ENCODE measurements around the gene TH.

Gene TH

DNA sequence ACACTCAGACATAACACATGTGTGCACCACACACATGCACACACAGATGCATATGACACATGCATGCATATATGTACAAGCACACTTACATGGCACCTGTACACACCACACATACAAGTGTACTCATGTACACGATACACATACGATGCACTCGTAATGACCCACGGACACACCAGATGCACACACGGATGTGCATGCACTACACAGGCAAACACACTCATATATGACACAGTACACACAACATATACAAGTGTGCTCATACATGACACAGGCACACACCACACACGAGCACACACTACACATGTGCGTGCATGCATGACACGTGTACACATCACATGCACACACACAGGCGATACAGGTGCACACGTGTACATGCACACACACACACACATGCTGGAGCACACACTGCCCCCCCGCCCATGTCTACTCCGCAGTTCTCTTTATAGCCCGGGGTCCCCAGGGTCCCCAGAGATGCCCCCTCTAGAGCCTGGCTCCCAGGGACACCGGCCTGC, 4.8 kb upstream of the TH start:
- Histone ChIP-seq H3K4me1 (no peaks in the 10 kb centered on the region), H3K27ac (no peak overlapping the region), H3K4me2 (ENCODE audit: low read length) (no peak overlapping the region), H3K9me3 (ENCODE audit: control insufficient read depth, low read length) (no peaks in the 10 kb centered on the region), H3K79me2 (no peaks in the 10 kb centered on the region), H3K36me3 (ENCODE audit: control insufficient read depth, insufficient read depth, low read length) (no peaks in the 10 kb centered on the region), H3K4me3 (ENCODE audit: low read depth, low read length) (no peak overlapping the region), H3K9ac (no peak overlapping the region), H3K27me3 (ENCODE audit: control insufficient read depth, insufficient read depth, low read length) (no peaks in the 10 kb centered on the region), H2AFZ (no peak overlapping the region)
- TF ChIP-seq, protein P1, sequence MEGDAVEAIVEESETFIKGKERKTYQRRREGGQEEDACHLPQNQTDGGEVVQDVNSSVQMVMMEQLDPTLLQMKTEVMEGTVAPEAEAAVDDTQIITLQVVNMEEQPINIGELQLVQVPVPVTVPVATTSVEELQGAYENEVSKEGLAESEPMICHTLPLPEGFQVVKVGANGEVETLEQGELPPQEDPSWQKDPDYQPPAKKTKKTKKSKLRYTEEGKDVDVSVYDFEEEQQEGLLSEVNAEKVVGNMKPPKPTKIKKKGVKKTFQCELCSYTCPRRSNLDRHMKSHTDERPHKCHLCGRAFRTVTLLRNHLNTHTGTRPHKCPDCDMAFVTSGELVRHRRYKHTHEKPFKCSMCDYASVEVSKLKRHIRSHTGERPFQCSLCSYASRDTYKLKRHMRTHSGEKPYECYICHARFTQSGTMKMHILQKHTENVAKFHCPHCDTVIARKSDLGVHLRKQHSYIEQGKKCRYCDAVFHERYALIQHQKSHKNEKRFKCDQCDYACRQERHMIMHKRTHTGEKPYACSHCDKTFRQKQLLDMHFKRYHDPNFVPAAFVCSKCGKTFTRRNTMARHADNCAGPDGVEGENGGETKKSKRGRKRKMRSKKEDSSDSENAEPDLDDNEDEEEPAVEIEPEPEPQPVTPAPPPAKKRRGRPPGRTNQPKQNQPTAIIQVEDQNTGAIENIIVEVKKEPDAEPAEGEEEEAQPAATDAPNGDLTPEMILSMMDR (IDR thresholded peaks at IDR 0.05), result no peak

GRCh38 chr11:2175659-2176058, 4.0 kb upstream of the TH start:
- Histone ChIP-seq H3K9me3 (ENCODE audit: control insufficient read depth, low read length) (no peaks in the 10 kb centered on the region), H3K79me2 (no peaks in the 10 kb centered on the region), H3K27me3 (ENCODE audit: control insufficient read depth, insufficient read depth, low read length) (no peaks in the 10 kb centered on the region), H3K4me1 (no peaks in the 10 kb centered on the region), H3K4me3 (ENCODE audit: low read depth, low read length) (no peak overlapping the region), H3K4me2 (ENCODE audit: low read length) (no peak overlapping the region), H3K9ac (no peak overlapping the region), H3K36me3 (ENCODE audit: control insufficient read depth, insufficient read depth, low read length) (no peaks in the 10 kb centered on the region), H2AFZ (no peak overlapping the region), H3K27ac (no peak overlapping the region)
- TF ChIP-seq, protein P1 (IDR thresholded peaks at IDR 0.05), result no peak

DNA sequence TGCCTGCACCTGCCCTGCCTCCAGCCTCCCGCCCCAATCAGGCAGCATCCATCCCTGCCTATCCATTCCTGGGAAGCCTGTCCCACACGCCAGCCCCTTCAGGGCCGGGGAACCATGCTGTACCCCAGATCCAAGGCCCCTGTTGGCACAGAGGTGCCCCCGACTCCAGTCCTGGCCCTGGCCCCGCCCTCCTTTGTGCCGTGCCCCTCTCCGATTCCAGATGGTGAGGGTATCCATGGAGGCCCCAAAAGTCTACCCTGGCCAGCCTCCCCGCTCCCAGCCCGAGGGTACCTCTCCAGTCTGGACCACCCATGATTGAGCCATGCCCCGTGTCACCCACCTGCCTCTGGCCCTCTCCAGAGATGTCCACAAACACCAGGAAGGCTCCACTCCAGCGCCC, 2.7 kb upstream of the TH start:
- Histone ChIP-seq H3K9me3 (ENCODE audit: control insufficient read depth, low read length) (no peaks in the 10 kb centered on the region), H3K27ac (no peak overlapping the region), H3K9ac (no peak overlapping the region), H3K4me3 (ENCODE audit: low read depth, low read length) (no peak overlapping the region), H3K36me3 (ENCODE audit: control insufficient read depth, insufficient read depth, low read length) (no peaks in the 10 kb centered on the region), H2AFZ (no peak overlapping the region), H3K79me2 (no peaks in the 10 kb centered on the region), H3K27me3 (ENCODE audit: control insufficient read depth, insufficient read depth, low read length) (no peaks in the 10 kb centered on the region), H3K4me1 (no peaks in the 10 kb centered on the region), H3K4me2 (ENCODE audit: low read length) (no peak overlapping the region)
- TF ChIP-seq, protein P1 (IDR thresholded peaks at IDR 0.05), result no peak

DNA sequence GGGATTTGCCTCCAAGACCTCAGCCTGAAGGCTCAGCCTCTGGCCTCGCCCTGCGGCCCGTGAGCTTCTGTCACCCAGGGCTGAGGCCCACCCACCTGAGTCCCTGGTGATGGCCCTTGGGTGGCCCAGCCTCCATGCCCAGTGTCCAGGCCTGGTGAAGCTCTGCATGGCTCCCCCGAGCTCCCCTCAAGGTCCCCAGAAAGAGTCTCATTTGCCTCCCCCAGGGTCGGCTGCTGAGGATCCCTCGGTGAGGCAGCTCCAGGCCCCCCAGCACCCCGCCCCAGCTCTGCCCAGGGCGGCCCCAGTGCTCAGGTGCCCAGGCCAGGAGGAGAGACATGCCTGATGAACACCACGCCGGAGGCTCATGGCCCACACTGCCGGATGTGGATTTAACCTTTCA, 2.1 kb upstream of the TH start:
- Histone ChIP-seq H3K9ac (no peak overlapping the region), H3K36me3 (ENCODE audit: control insufficient read depth, insufficient read depth, low read length) (no peaks in the 10 kb centered on the region), H3K4me1 (no peaks in the 10 kb centered on the region), H3K9me3 (ENCODE audit: control insufficient read depth, low read length) (no peaks in the 10 kb centered on the region), H3K79me2 (no peaks in the 10 kb centered on the region), H3K27me3 (ENCODE audit: control insufficient read depth, insufficient read depth, low read length) (no peaks in the 10 kb centered on the region), H3K27ac (no peak overlapping the region), H3K4me3 (ENCODE audit: low read depth, low read length) (no peak overlapping the region), H3K4me2 (ENCODE audit: low read length) (no peak overlapping the region), H2AFZ (no peak overlapping the region)
- TF ChIP-seq, protein P1 (IDR thresholded peaks at IDR 0.05), result no peak

DNA sequence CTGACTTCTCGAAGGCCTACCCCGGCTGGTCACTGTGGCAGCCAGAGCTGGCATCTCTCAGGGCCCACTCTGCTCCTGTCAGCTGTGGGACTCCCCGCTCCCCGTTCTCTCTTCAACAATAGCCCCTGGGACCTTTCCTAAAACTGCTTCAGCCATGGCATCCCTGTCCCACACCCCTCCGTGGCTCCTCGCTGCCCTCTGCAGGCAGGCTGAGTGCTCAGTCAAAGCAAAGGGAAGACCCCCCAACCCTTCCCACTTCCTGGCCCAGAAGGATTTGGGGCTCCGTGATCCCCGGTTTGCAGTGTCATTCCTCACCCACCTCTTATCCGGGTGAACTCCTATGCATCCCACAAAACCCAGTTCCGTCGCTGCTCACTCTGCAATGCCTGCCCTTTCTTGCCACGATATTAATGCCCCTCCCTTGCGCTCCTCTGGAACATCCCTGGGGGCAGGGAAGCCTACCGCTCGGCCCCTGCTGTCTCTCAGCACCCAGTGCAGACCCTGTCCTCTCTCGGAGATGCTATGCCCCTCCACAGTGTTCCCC, 1.6 kb upstream of the TH start:
- Histone ChIP-seq H3K4me2 (ENCODE audit: low read length) (no peak overlapping the region), H3K79me2 (no peaks in the 10 kb centered on the region), H3K9ac (no peak overlapping the region), H3K4me3 (ENCODE audit: low read depth, low read length) (no peak overlapping the region), H3K9me3 (ENCODE audit: control insufficient read depth, low read length) (no peaks in the 10 kb centered on the region), H2AFZ (no peak overlapping the region), H3K4me1 (no peaks in the 10 kb centered on the region), H3K27ac (no peak overlapping the region), H3K36me3 (ENCODE audit: control insufficient read depth, insufficient read depth, low read length) (no peaks in the 10 kb centered on the region), H3K27me3 (ENCODE audit: control insufficient read depth, insufficient read depth, low read length) (no peaks in the 10 kb centered on the region)
- TF ChIP-seq, protein P1 (IDR thresholded peaks at IDR 0.05), result no peak
